Astrocyte of the cerebellum (primary cell): ENCODE results near the gene GSK3A.

Experiments used
- DNase-seq: peaks from one replicate; pipeline ENCODE4 v3.0.0-alpha.2; 2011; ENCODE audit warnings: low read depth
- H3K4me3 ChIP-seq: 2 replicates; pipeline ENCODE4 v1.5.1; 2011; ENCODE audit warnings: mild to moderate bottlenecking, low read depth, low read length, moderate library complexity
- CTCF ChIP-seq: IDR thresholded peaks from 2 replicates; pipeline ENCODE4 v1.5.1; 2012; ENCODE audit warnings: low read length, low read depth, moderate library complexity, mild to moderate bottlenecking; ENCODE audit errors: missing control alignments
- in situ Hi-C: cut with HindIII; loops from 2 replicates; pipeline ENCODE4 v1.10.0; 2017; ENCODE audit warnings: low sequenced_read_pairs

The GSK3A gene

GRCh38 chr19:42207767-42208271 lies 34.6 kb downstream of the GSK3A start:
- peak; percentile 26 for DNase-seq
- H3K4me3 ChIP-seq = no peak overlapping the region
- in situ Hi-C loops = no loop called here
- no peak for TF ChIP-seq CTCF

GRCh38 chr19:42206871-42207755 lies 35.3 kb downstream of the GSK3A start:
- in situ Hi-C loops = no loop called here
- TF ChIP-seq CTCF = no peak
- H3K4me3 ChIP-seq = no peak overlapping the region
- no peak for DNase-seq

- in situ Hi-C loops = no loop called here
- H3K4me3 ChIP-seq = no peak overlapping the region
- DNase-seq = no peak
- no peak for TF ChIP-seq CTCF
These were observed 37.7 kb downstream of the GSK3A start for GRCh38 chr19:42204664-42205063.

- in situ Hi-C loops = no loop called here
- DNase-seq = no peak
- TF ChIP-seq CTCF = no peak
- H3K4me3 ChIP-seq = no peak overlapping the region
These were observed 38.7 kb downstream of the GSK3A start for GRCh38 chr19:42203700-42204099.

GRCh38 chr19:42202290-42202880 lies 40.0 kb downstream of the GSK3A start:
- in situ Hi-C loops = no loop called here
- TF ChIP-seq CTCF = no peak
- no peak for DNase-seq
- H3K4me3 ChIP-seq = no peak overlapping the region

- in situ Hi-C loops = no loop called here
- no peak for TF ChIP-seq CTCF
- H3K4me3 ChIP-seq = no peak overlapping the region
- DNase-seq = no peak
These were observed 40.7 kb downstream of the GSK3A start for GRCh38 chr19:42201489-42202289.
